SK-N-SH (cell line): Measurements from ENCODE around the gene ANKRD40. TPM values are rescaled to one million over a fixed set of nuclear protein-coding genes. Genes with fewer than 3 reads are reported as not detected.

Experiments
- CTCF ChIA-PET: fragments of 300-600, 350-600 bp; formaldehyde crosslinking; extraction: SDS; loops from one replicate; lab custom pipeline; 2021; lab: Yijun Ruan, JAX
- POLR2A ChIA-PET: fragments of 350-600 bp; sonication (Branson Sonifier 250); formaldehyde crosslinking; extraction: SDS; loops from one replicate; lab custom pipeline; 2020; ENCODE audit warnings: antibody characterized with exemption, inconsistent platforms; lab: Yijun Ruan, JAX
- DNase-seq: peaks from one replicate; pipeline ENCODE4 v3.0.0; 2012
- H2AFZ ChIP-seq: fragments of 200-600 bp; sonication (generic); 2 replicates; pipeline ENCODE4 v1.8.1; 2016; ENCODE audit warnings: antibody characterized with exemption, mild to moderate bottlenecking, low read depth
- H3F3A ChIP-seq: fragments of 200-600 bp; sonication (generic); replicated peaks from 2 replicates; pipeline ENCODE3; 2016; ENCODE audit warnings: antibody characterized with exemption, mild to moderate bottlenecking; ENCODE audit not compliant: insufficient read depth
- H3K27ac ChIP-seq, 2 experiments: fragments of 200-500 bp in 1 of 2; fragments of 200-600 bp in 1 of 2; sonication (Bioruptor generic) in 1 of 2; sonication (generic), shearing (Covaris generic) in 1 of 2; 2 replicates each; pipeline versions ENCODE4 v1.5.1 to v1.6.1; 2014 to 2016; ENCODE audit warnings: low read depth in 2 of 2, inconsistent platforms in 1 of 2, low read length in 1 of 2, mild to moderate bottlenecking in 1 of 2, mixed read lengths in 1 of 2
- H3K27me3 ChIP-seq: fragments of 200-600 bp; sonication (generic), shearing (Covaris generic); 2 replicates; pipeline ENCODE4 v1.6.1; 2016; ENCODE audit warnings: mixed run types; ENCODE audit not compliant: insufficient read depth
- H3K36me3 ChIP-seq, 2 experiments: fragments of 200-500 bp in 1 of 2; fragments of 200-600 bp in 1 of 2; sonication (Bioruptor generic) in 1 of 2; sonication (generic) in 1 of 2; replicated peaks in 1 of 2; 2 replicates each; pipeline versions ENCODE3 to v1.5.1; 2014 to 2016; ENCODE audit warnings: low read length in 1 of 2, mild to moderate bottlenecking in 1 of 2; ENCODE audit not compliant: insufficient read depth in 2 of 2, control insufficient read depth in 1 of 2
- H3K4me1 ChIP-seq, 2 experiments: fragments of 200-500 bp in 1 of 2; fragments of 200-600 bp in 1 of 2; sonication (Bioruptor generic) in 1 of 2; sonication (generic), shearing (Covaris generic) in 1 of 2; 2 replicates each; pipeline versions ENCODE4 v1.5.1 to v1.6.1; 2014 to 2016; ENCODE audit warnings: low read depth in 1 of 2, low read length in 1 of 2, mixed run types in 1 of 2; ENCODE audit not compliant: insufficient read depth in 2 of 2, control insufficient read depth in 1 of 2
- H3K4me2 ChIP-seq: fragments of 200-600 bp; sonication (generic), shearing (Covaris generic); 2 replicates; pipeline ENCODE4 v1.6.1; 2017; ENCODE audit warnings: mixed run types
- H3K4me3 ChIP-seq, 2 experiments: fragments of 200-500 bp in 1 of 2; fragments of 200-600 bp in 1 of 2; sonication (Bioruptor generic) in 1 of 2; sonication (generic), shearing (Covaris generic) in 1 of 2; 2 replicates each; pipeline versions ENCODE4 v1.5.1 to v1.8.1; 2014 to 2016; ENCODE audit warnings: low read depth in 2 of 2, inconsistent platforms in 1 of 2, low read length in 1 of 2, mild to moderate bottlenecking in 1 of 2, mixed read lengths in 1 of 2, moderate library complexity in 1 of 2
- H3K79me2 ChIP-seq: fragments of 200-600 bp; sonication (generic); 2 replicates; pipeline ENCODE4 v1.8.1; 2017; ENCODE audit warnings: mild to moderate bottlenecking; ENCODE audit not compliant: insufficient read depth
- H3K9ac ChIP-seq: fragments of 200-600 bp; sonication (generic); 2 replicates; pipeline ENCODE4 v1.6.1; 2017; ENCODE audit warnings: mixed run types
- H3K9me2 ChIP-seq: fragments of 200-600 bp; sonication (generic); 2 replicates; pipeline ENCODE4 v1.6.1; 2017; ENCODE audit warnings: mixed run types
- H3K9me3 ChIP-seq: fragments of 200-600 bp; sonication (generic); 2 replicates; pipeline ENCODE4 v1.6.1; 2017; ENCODE audit warnings: mixed run types, mild to moderate bottlenecking, moderate library complexity
- H4K20me1 ChIP-seq: fragments of 200-600 bp; sonication (generic); 2 replicates; pipeline ENCODE4 v1.6.1; 2017; ENCODE audit warnings: mild to moderate bottlenecking, mixed run types; ENCODE audit not compliant: insufficient read depth
- CTCF ChIP-seq: fragments of 200-600 bp; sonication (generic); IDR thresholded peaks from 2 replicates; pipeline ENCODE4 v1.6.1; 2017; ENCODE audit warnings: antibody characterized with exemption, mild to moderate bottlenecking, moderate library complexity
- FOXM1 ChIP-seq: IDR thresholded peaks from 2 replicates; pipeline ENCODE4 v1.4.0; 2012; ENCODE audit warnings: low read depth, mild to moderate bottlenecking
- POLR2AphosphoS5 ChIP-seq: IDR thresholded peaks from 2 replicates; pipeline ENCODE4 v1.6.1; 2012; ENCODE audit warnings: low read depth, low read length
- RAD21 ChIP-seq: IDR thresholded peaks from 2 replicates; pipeline ENCODE4 v1.6.1; 2012; ENCODE audit warnings: mild to moderate bottlenecking, low read length
- RCOR1 ChIP-seq: fragments of 150-350 bp; IDR thresholded peaks from 2 replicates; pipeline ENCODE4 v1.6.1; 2017; ENCODE audit warnings: antibody characterized with exemption, low read length
- SIN3A ChIP-seq: IDR thresholded peaks from 2 replicates; pipeline ENCODE4 v1.6.1; 2012; ENCODE audit warnings: low read depth, mild to moderate bottlenecking, low read length, moderate library complexity, borderline replicate concordance
- TAF1 ChIP-seq: IDR thresholded peaks from 2 replicates; pipeline ENCODE4 v1.6.1; 2012; ENCODE audit warnings: low read depth, mild to moderate bottlenecking, low read length, moderate library complexity, borderline replicate concordance
- TEAD4 ChIP-seq: IDR thresholded peaks from 2 replicates; pipeline ENCODE4 v1.4.0; 2012; ENCODE audit warnings: mild to moderate bottlenecking, borderline replicate concordance; ENCODE audit not compliant: insufficient read depth
- WGBS: methylation state at CpG from one replicate; pipeline ENCODE4 v1.1.6; 2017; ENCODE audit warnings: low lambda C conversion rate; 5-methylcytosine and 5-hydroxymethylcytosine counted together
- polyA plus RNA-seq, 3 experiments: library from polyadenylated mRNA; depleted of rRNA; stranded (reverse); fragments of >200 nt; gene quantifications; 2 replicates each; pipeline ENCODE4 v1.2.3, GENCODE V29; 2012
- TF ChIP-seq, protein P1 (sequence below): fragments of 150-350 bp; IDR thresholded peaks from 2 replicates; pipeline ENCODE4 v1.6.1; 2017; ENCODE audit warnings: antibody characterized with exemption, low read length, low read depth, borderline replicate concordance

ANKRD40 gene
- polyA plus RNA-seq, 1 of the 3 experiments (the other 2 are of a cell fraction), result 33.6 TPM

DNA sequence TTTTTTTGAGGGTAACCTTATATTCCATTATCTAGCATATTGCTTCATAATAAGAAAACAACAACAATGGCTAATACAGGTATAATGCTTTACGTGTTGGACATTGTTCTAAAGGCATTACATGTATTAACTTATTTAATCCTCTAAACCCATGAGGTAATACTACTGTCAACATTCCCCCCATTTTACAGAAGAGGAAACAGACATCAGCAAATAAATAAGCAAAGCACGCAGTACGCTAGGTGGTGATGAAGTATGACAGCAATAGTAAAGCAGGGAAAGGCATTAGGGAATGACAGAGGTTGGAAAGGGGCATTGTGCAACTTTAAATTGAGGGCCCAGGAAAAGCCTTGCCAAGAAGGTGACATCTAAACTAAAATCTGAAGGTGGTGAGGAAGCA lies 4.6 kb downstream of the ANKRD40 start:
- Histone ChIP-seq H3K36me3 (peaks cover 40 to 57% of the 10 kb centered on the region in 2 experiments), H3K79me2 (peaks cover 87% of the 10 kb centered on the region), H3K27me3 (no peaks in the 10 kb centered on the region), H3K4me2 (no peak overlapping the region), H3F3A (peaks cover 15% of the 10 kb centered on the region), H3K9me2 (no peaks in the 10 kb centered on the region), H3K4me1 (peaks cover 0 to 3% of the 10 kb centered on the region in 2 experiments; a peak in 3 of 4 replicates), H4K20me1 (peaks cover 38% of the 10 kb centered on the region), H3K27ac (no peak overlapping the region), H3K9me3 (no peaks in the 10 kb centered on the region), H2AFZ (no peak overlapping the region), H3K9ac (no peak overlapping the region), H3K4me3 (no peak overlapping the region)
- no peak for DNase-seq
- 87% methylated on average over 3 of the region's 3 CpGs for WGBS
- ChIA-PET CTCF (interaction anchor here (2.3 to 9.5 kb wide), 6 partner anchors 11 to 154 kb away, joined by 8 to 108 read pairs (median 44); partner anchors contain the start of genes LUC7L3 and SPATA20), POLR2A (interaction anchor here (0.7 to 1.1 kb wide), 2 partner anchors 9 to 16 kb away, joined by 3 read pairs; partner anchors contain the start of gene LUC7L3)
- no peak for TF ChIP-seq SIN3A
- TF ChIP-seq TEAD4, result no peak
- no peak for TF ChIP-seq RCOR1

DNA sequence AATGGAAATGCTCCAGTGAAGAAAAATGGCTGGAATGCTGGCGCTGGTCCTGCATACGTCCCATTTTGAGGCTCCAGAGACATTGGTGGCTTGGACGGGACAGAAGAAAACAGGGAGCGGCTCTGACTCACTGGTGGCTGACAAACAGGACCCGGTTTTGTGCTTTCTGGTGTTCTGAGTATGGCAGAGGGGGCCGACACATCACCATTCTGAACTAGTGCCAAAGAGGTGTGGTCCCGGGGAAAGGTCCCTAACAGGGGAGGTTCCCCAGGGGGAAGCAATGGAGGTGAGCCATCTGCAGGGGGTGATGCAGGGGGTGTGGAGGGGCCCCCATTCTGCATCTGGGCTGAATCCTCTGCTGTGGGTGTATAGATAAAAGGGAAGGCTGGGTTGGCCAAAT lies 8.3 kb downstream of the ANKRD40 start:
- H3K4me3 ChIP-seq, result no peak overlapping the region
- no peak overlapping the region for H2AFZ ChIP-seq
- no peak overlapping the region for H3K9ac ChIP-seq
- no peak overlapping the region for H3K27ac ChIP-seq
- no peak for DNase-seq
- H3K9me3 ChIP-seq, result no peaks in the 10 kb centered on the region
- H3K4me1 ChIP-seq, result peaks cover 3 to 9% of the 10 kb centered on the region in 2 experiments
- H4K20me1 ChIP-seq, result peaks cover 40% of the 10 kb centered on the region
- WGBS, result 73% methylated on average over 7 of the region's 7 CpGs
- ChIA-PET CTCF (interaction anchor here (7.5 to 21.2 kb wide), 4 partner anchors 16 to 152 kb away, joined by 69 to 799 read pairs (median 232); partner anchors contain the start of genes ABCC3 and SPATA20), POLR2A (no interaction called here)
- H3F3A ChIP-seq, result peaks cover 41% of the 10 kb centered on the region
- peaks cover 73 to 77% of the 10 kb centered on the region in 2 experiments for H3K36me3 ChIP-seq
- no peaks in the 10 kb centered on the region for H3K27me3 ChIP-seq
- no peaks in the 10 kb centered on the region for H3K9me2 ChIP-seq
- H3K79me2 ChIP-seq, result peaks cover 53% of the 10 kb centered on the region
- no peak for TF ChIP-seq FOXM1
- TF ChIP-seq POLR2AphosphoS5, result no peak
- TF ChIP-seq TAF1, result no peak
- TF ChIP-seq, protein P1, sequence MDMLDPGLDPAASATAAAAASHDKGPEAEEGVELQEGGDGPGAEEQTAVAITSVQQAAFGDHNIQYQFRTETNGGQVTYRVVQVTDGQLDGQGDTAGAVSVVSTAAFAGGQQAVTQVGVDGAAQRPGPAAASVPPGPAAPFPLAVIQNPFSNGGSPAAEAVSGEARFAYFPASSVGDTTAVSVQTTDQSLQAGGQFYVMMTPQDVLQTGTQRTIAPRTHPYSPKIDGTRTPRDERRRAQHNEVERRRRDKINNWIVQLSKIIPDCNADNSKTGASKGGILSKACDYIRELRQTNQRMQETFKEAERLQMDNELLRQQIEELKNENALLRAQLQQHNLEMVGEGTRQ, result no peak
- TF ChIP-seq CTCF, result no peak
- no peak for TF ChIP-seq RAD21
- TF ChIP-seq, all 33 proteins: peak for 0
- no peak overlapping the region for H3K4me2 ChIP-seq
